ENCODE data around the gene GRM7.

GRCh38 chr3:7588236-7588635, 727.3 kb downstream of the GRM7 start:
- TF ChIP-seq CTCF (IDR thresholded peaks at IDR 0.05) (no peak), POLR2A (IDR thresholded peaks at IDR 0.05) (no peak)
